Vagina (tissue), 2 donors: Measurements from ENCODE around the gene HPGDS. TPM values are rescaled to one million over a fixed set of nuclear protein-coding genes. Genes with fewer than 3 reads are reported as not detected.

ENCODE experiments used
- DNase-seq, 2 donors: peaks; one replicate each; pipeline ENCODE4 v3.0.0-alpha.2; 2017; ENCODE audit errors: extremely low spot score in 2 of 2
- H3K27ac ChIP-seq: fragments of 200-600 bp; sonication (generic); one replicate; pipeline ENCODE4 v1.5.1; 2019
- H3K27me3 ChIP-seq: fragments of 200-600 bp; sonication (generic); one replicate; pipeline ENCODE4 v1.5.1; 2019
- H3K36me3 ChIP-seq, 2 donors: fragments of 200-600 bp; sonication (generic); one replicate each; pipeline ENCODE4 v1.5.1; 2017 to 2019
- H3K4me1 ChIP-seq: fragments of 200-600 bp; sonication (generic); one replicate; pipeline ENCODE4 v1.5.1; 2019
- H3K4me3 ChIP-seq, 2 donors: fragments of 200-600 bp; sonication (generic); 1 replicate in 1 of 2; 2 replicates in 1 of 2; pipeline ENCODE4 v1.5.1; 2016 to 2019
- H3K9me3 ChIP-seq: fragments of 200-600 bp; sonication (generic); one replicate; pipeline ENCODE4 v1.5.1; 2019
- CTCF ChIP-seq, 3 experiments: fragments of 450-650 bp in 2 of 3; fragments of 200-600 bp in 1 of 3; sonication (generic) in 1 of 3; IDR thresholded peaks; one replicate each; pipeline ENCODE4 v1.5.1; 2017 to 2019; ENCODE audit warnings: antibody characterized with exemption in 3 of 3, mild to moderate bottlenecking in 2 of 3, moderate library complexity in 2 of 3
- POLR2A ChIP-seq, 2 donors: fragments of 450-650 bp; IDR thresholded peaks; one replicate each; pipeline ENCODE4 v1.6.1; 2017; ENCODE audit warnings: antibody characterized with exemption in 2 of 2, mild to moderate bottlenecking in 2 of 2, moderate library complexity in 2 of 2
- POLR2AphosphoS5 ChIP-seq, 2 donors: sonication (generic); formaldehyde crosslinking; IDR thresholded peaks; one replicate each; pipeline ENCODE4 v1.9.0; 2017; ENCODE audit warnings: antibody characterized with exemption in 2 of 2, mild to moderate bottlenecking in 2 of 2, low read depth in 1 of 2; ENCODE audit not compliant: insufficient read depth in 1 of 2
- intact Hi-C: fragments of 100-400 bp; cut with DNase I; formaldehyde crosslinking; loops from one replicate; pipeline ENCODE4 v1.15.1; 2023
- total RNA-seq: library from RNA; depleted of rRNA; stranded (reverse); fragments of >200 nt; gene quantifications from one replicate; pipeline ENCODE4 v1.2.3, GENCODE V29; 2016

Gene HPGDS
- total RNA-seq, 1 donor from 2014 or later, result 0.98 TPM

GRCh38 chr4:94346541-94346940 lies 3.9 kb upstream of the HPGDS start:
- H3K9me3 ChIP-seq, result no peaks in the 10 kb centered on the region
- no peak for TF ChIP-seq POLR2AphosphoS5 (IDR thresholded peaks at IDR 0.05; ENCODE audit: insufficient read depth in 1 of 2, low read depth in 1 of 2)

DNA sequence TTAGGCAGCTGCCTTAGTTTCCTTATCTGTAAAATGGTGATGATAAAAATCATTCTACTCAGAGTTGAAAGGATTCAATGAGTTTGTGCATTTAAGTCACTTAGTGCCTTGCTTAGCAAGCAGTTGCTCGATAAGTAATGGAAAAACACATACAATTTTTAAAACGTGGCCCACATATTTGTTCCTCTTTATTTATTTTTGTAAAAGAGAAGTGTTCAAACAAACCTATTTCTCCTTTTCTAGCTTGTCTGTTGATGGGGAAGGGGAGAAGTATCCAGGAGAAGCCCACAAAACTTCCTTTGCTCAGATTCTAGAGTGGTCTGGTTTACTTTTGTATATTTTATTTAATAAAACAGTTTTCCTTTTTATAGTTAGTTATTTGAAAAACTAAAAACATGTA lies 3.3 kb upstream of the HPGDS start:
- intact Hi-C loops, result no loop called here
- Histone ChIP-seq H3K4me3 (no peak overlapping the region), H3K4me1 (no peaks in the 10 kb centered on the region), H3K27me3 (no peaks in the 10 kb centered on the region), H3K36me3 (no peaks in the 10 kb centered on the region), H3K9me3 (no peaks in the 10 kb centered on the region), H3K27ac (no peak overlapping the region)
- TF ChIP-seq POLR2AphosphoS5 (IDR thresholded peaks at IDR 0.05; ENCODE audit: insufficient read depth in 1 of 2, low read depth in 1 of 2) (no peak), CTCF (IDR thresholded peaks at IDR 0.05) (no peak), POLR2A (IDR thresholded peaks at IDR 0.05) (no peak)
- DNase-seq, result no peak

More at GRCh38 chr4:94346541-94346940, 3.9 kb upstream of the HPGDS start:
- intact Hi-C loops, result no loop called here
- Histone ChIP-seq H3K27ac (no peak overlapping the region), H3K27me3 (no peaks in the 10 kb centered on the region), H3K4me1 (no peaks in the 10 kb centered on the region), H3K36me3 (no peaks in the 10 kb centered on the region), H3K4me3 (no peak overlapping the region)
- DNase-seq, result no peak

GRCh38 chr4:94345266-94345665 lies 2.6 kb upstream of the HPGDS start:
- Histone ChIP-seq H3K4me1 (no peaks in the 10 kb centered on the region), H3K27ac (no peak overlapping the region), H3K4me3 (no peak overlapping the region), H3K9me3 (no peaks in the 10 kb centered on the region), H3K27me3 (no peaks in the 10 kb centered on the region), H3K36me3 (no peaks in the 10 kb centered on the region)
- intact Hi-C loops, result no loop called here
- no peak for TF ChIP-seq POLR2A (IDR thresholded peaks at IDR 0.05)
- no peak for DNase-seq

- H3K27me3 ChIP-seq, result no peaks in the 10 kb centered on the region
- H3K4me1 ChIP-seq, result no peaks in the 10 kb centered on the region
- no peak overlapping the region for H3K4me3 ChIP-seq
- intact Hi-C loops, result no loop called here
- H3K27ac ChIP-seq, result no peak overlapping the region
- DNase-seq, result no peak
- no peaks in the 10 kb centered on the region for H3K36me3 ChIP-seq
- H3K9me3 ChIP-seq, result no peaks in the 10 kb centered on the region
- TF ChIP-seq POLR2A (IDR thresholded peaks at IDR 0.05), result no peak
- TF ChIP-seq POLR2AphosphoS5 (IDR thresholded peaks at IDR 0.05; ENCODE audit: insufficient read depth in 1 of 2, low read depth in 1 of 2), result no peak
- TF ChIP-seq CTCF (IDR thresholded peaks at IDR 0.05), result no peak
Observed at GRCh38 chr4:94344457-94344856, 1.8 kb upstream of the HPGDS start.

DNA sequence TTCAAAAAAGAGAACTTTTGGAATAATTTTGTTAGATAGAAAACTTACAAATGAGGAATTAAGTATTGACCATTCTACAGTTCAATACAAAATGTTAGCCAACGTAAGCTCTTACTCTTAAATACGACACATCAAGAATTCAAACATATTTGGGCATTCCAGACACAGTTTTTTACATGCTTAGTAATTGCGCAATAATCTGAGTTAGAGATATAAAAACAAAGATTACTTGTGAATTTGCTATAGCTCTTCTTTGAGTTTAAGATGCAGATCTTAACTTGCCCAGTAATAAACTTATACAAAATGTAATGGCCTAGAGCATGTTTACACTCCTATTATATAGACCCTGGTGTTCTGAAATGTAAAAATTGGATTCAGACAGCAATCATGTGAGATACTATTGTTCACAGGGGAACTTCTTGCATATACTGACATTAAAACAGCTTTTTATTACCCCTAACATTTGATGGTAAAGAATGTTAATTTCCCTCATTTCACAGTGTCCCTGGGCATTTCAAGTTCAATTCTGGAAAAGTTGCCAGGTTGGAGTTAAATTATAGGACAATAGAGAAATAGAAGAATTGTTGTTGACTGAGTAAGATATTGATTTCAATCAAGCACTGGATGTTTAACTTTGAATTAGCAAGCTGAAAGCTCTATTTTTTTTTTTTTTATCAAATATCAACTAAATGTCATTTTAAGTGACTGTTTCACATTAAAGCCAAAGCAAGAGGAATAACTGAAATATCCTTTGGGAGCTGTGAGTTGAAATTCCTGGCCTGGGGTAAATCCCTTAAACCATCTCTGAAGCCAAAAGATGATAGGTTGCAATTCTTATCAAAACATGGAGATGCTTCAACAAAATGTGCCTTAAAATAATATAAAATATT lies 910 bp downstream of the HPGDS start:
- intact Hi-C loops, result no loop called here
- no peak for TF ChIP-seq POLR2AphosphoS5 (IDR thresholded peaks at IDR 0.05; ENCODE audit: insufficient read depth in 1 of 2, low read depth in 1 of 2)
- no peak for TF ChIP-seq CTCF (IDR thresholded peaks at IDR 0.05)
- TF ChIP-seq POLR2A (IDR thresholded peaks at IDR 0.05), result no peak
- Histone ChIP-seq H3K36me3 (no peaks in the 10 kb centered on the region), H3K4me3 (no peak overlapping the region), H3K27me3 (no peaks in the 10 kb centered on the region), H3K4me1 (no peaks in the 10 kb centered on the region), H3K27ac (no peak overlapping the region), H3K9me3 (no peaks in the 10 kb centered on the region)
- no peak for DNase-seq

- no peak for DNase-seq
- intact Hi-C loops, result no loop called here
- no peaks in the 10 kb centered on the region for H3K9me3 ChIP-seq
Observed at GRCh38 chr4:94339779-94340178, 2.9 kb downstream of the HPGDS start.

More at GRCh38 chr4:94339779-94340178, 2.9 kb downstream of the HPGDS start:
- no peaks in the 10 kb centered on the region for H3K27me3 ChIP-seq
- H3K27ac ChIP-seq, result no peak overlapping the region
- no peaks in the 10 kb centered on the region for H3K4me1 ChIP-seq
- no peak overlapping the region for H3K4me3 ChIP-seq
- H3K36me3 ChIP-seq, result no peaks in the 10 kb centered on the region
- TF ChIP-seq CTCF (IDR thresholded peaks at IDR 0.05) (no peak), POLR2AphosphoS5 (IDR thresholded peaks at IDR 0.05; ENCODE audit: insufficient read depth in 1 of 2, low read depth in 1 of 2) (no peak), POLR2A (IDR thresholded peaks at IDR 0.05) (no peak)
